ENCODE data around the gene ATOH8. TPM values are rescaled to one million over a fixed set of nuclear protein-coding genes. Genes with fewer than 3 reads are reported as not detected.

The ATOH8 gene
- polyA plus RNA-seq, 1 donor (not counting 4 experiments of a cell fraction or from before 2014, with no cell fraction given), result not detected

DNA sequence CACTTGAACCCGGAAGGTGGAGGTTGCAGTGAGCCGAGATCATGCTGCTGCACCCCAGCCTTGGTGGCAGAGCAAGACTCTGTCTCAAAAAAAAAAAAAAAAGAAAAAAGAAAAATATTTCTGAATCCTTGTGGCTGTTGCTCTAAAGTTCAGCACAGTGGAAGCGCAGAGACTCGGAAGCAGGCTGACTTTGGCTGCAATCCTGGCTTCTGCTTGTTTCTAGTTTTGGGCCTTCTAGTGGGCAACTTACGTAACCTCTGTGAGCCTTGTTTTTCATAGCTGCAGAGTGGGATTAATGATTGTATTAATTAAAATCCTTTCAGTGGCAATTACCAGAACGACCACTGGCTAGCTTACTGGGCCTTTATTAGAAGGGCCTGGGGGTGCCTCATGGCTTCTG, 31.3 kb upstream of the ATOH8 start:
- no peaks in the 10 kb centered on the region for H3K4me1 ChIP-seq (ENCODE audit: control insufficient read depth, extremely low read depth, insufficient read depth, low read length)
- H3K36me3 ChIP-seq (ENCODE audit: control insufficient read depth in 2 of 2, extremely low read depth in 1 of 2, insufficient read depth in 2 of 2, low read length in 2 of 2), result no peaks in the 10 kb centered on the region
- no peak for DNase-seq (ENCODE audit: low read depth, low spot score)
- no peak for FAIRE-seq
- H3K79me2 ChIP-seq (ENCODE audit: control insufficient read depth, insufficient read depth, low read length), result no peaks in the 10 kb centered on the region
- peaks cover 3% of the 10 kb centered on the region for H4K20me1 ChIP-seq (ENCODE audit: control insufficient read depth, extremely low read depth, insufficient read depth, low read length)
- no peak overlapping the region for H3K9ac ChIP-seq (ENCODE audit: control insufficient read depth, extremely low read depth, insufficient read depth, low read length)
- TF ChIP-seq, protein P1, sequence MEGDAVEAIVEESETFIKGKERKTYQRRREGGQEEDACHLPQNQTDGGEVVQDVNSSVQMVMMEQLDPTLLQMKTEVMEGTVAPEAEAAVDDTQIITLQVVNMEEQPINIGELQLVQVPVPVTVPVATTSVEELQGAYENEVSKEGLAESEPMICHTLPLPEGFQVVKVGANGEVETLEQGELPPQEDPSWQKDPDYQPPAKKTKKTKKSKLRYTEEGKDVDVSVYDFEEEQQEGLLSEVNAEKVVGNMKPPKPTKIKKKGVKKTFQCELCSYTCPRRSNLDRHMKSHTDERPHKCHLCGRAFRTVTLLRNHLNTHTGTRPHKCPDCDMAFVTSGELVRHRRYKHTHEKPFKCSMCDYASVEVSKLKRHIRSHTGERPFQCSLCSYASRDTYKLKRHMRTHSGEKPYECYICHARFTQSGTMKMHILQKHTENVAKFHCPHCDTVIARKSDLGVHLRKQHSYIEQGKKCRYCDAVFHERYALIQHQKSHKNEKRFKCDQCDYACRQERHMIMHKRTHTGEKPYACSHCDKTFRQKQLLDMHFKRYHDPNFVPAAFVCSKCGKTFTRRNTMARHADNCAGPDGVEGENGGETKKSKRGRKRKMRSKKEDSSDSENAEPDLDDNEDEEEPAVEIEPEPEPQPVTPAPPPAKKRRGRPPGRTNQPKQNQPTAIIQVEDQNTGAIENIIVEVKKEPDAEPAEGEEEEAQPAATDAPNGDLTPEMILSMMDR (optimal IDR thresholded peaks at IDR 0.05 in 1 of 3, IDR thresholded peaks at IDR 0.05 in 1 of 3, conservative IDR thresholded peaks at IDR 0.05 in 1 of 3; ENCODE audit: extremely low read depth in 1 of 3, insufficient read depth in 2 of 3, low read length in 3 of 3), result no peak
- TF ChIP-seq EZH2 (IDR thresholded peaks at IDR 0.05; ENCODE audit: low read length), result no peak
- no peak overlapping the region for H2AFZ ChIP-seq (ENCODE audit: control insufficient read depth, low read length)
- H3K9me1 ChIP-seq (ENCODE audit: control insufficient read depth, extremely low read depth, insufficient read depth, low read length), result no peaks in the 10 kb centered on the region
- H3K27me3 ChIP-seq (ENCODE audit: control insufficient read depth, extremely low read depth, insufficient read depth, low read length), result peaks cover 11% of the 10 kb centered on the region
- H3K27ac ChIP-seq (ENCODE audit: control insufficient read depth, insufficient read depth, low read length), result no peak overlapping the region
- dilution Hi-C loops (cut with MboI; ENCODE audit: extremely low pct_ligation_motif_present, low sequenced_read_pairs), result loop anchor here (25.0 kb wide), 1 partner anchor 90 kb away; no protein-coding TSS in a partner anchor
- no peak overlapping the region for H3K4me2 ChIP-seq (ENCODE audit: control insufficient read depth, extremely low read depth, insufficient read depth, low read depth, low read length)
- no peaks in the 10 kb centered on the region for H3K9me3 ChIP-seq (ENCODE audit: control insufficient read depth, low read depth, low read length)
- H3K4me3 ChIP-seq (ENCODE audit: control insufficient read depth in 2 of 3, extremely low read depth in 1 of 3, insufficient read depth in 2 of 3, low read depth in 1 of 3, low read length in 3 of 3), result no peak overlapping the region

DNA sequence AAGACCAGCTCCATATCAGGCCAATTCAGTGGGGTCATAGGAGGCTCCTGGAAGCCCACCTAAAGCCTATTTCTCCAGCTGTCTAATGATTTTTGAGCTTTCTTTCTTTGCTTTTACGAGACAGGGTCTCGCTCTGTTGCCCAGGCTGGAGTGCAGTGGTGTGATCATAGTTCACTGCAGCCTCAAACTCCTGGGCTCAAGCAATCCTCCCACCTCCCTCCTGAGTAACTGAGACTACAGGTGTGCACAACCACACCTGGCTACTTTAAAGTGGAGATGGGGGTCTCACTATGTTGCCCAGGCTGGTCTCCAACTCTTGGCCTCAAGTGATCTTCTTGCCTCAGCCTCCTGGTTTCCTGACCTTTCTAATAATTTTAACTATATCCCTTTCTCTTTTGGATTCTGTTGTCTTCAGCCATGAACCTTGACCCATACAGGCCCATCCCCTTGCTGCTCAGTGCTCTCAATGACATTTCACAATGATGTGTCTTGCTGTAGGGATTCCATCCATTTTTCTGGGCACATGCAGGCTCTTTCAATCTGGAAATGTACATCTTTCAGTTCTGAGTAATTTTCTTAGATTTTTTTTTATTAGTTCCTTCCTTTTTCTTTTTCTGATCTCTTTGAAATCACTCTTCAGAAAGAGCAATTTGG, 30.0 kb upstream of the ATOH8 start:
- Histone ChIP-seq H3K79me2 (ENCODE audit: control insufficient read depth, insufficient read depth, low read length) (no peaks in the 10 kb centered on the region), H3K4me2 (ENCODE audit: control insufficient read depth, extremely low read depth, insufficient read depth, low read depth, low read length) (no peak overlapping the region), H3K27ac (ENCODE audit: control insufficient read depth, insufficient read depth, low read length) (no peak overlapping the region), H3K36me3 (ENCODE audit: control insufficient read depth in 2 of 2, extremely low read depth in 1 of 2, insufficient read depth in 2 of 2, low read length in 2 of 2) (no peaks in the 10 kb centered on the region), H3K9ac (ENCODE audit: control insufficient read depth, extremely low read depth, insufficient read depth, low read length) (no peak overlapping the region), H3K27me3 (ENCODE audit: control insufficient read depth, extremely low read depth, insufficient read depth, low read length) (peaks cover 19% of the 10 kb centered on the region), H3K4me1 (ENCODE audit: control insufficient read depth, extremely low read depth, insufficient read depth, low read length) (no peaks in the 10 kb centered on the region), H3K9me3 (ENCODE audit: control insufficient read depth, low read depth, low read length) (no peaks in the 10 kb centered on the region), H3K9me1 (ENCODE audit: control insufficient read depth, extremely low read depth, insufficient read depth, low read length) (no peaks in the 10 kb centered on the region), H2AFZ (ENCODE audit: control insufficient read depth, low read length) (no peak overlapping the region), H4K20me1 (ENCODE audit: control insufficient read depth, extremely low read depth, insufficient read depth, low read length) (peaks cover 3% of the 10 kb centered on the region), H3K4me3 (ENCODE audit: control insufficient read depth in 2 of 3, extremely low read depth in 1 of 3, insufficient read depth in 2 of 3, low read depth in 1 of 3, low read length in 3 of 3) (no peak overlapping the region)
- TF ChIP-seq, protein P1 (optimal IDR thresholded peaks at IDR 0.05 in 1 of 3, IDR thresholded peaks at IDR 0.05 in 1 of 3, conservative IDR thresholded peaks at IDR 0.05 in 1 of 3; ENCODE audit: extremely low read depth in 1 of 3, insufficient read depth in 2 of 3, low read length in 3 of 3), result no peak
- TF ChIP-seq EZH2 (IDR thresholded peaks at IDR 0.05; ENCODE audit: low read length), result no peak
- FAIRE-seq (no peak), DNase-seq (ENCODE audit: low read depth, low spot score) (no peak)
- dilution Hi-C loops (cut with MboI; ENCODE audit: extremely low pct_ligation_motif_present, low sequenced_read_pairs), result loop anchor here (25.0 kb wide), 1 partner anchor 88 kb away; no protein-coding TSS in a partner anchor
